GM12878 (cell line): ENCODE measurements around the gene RAC2. TPM values are rescaled to one million over a fixed set of nuclear protein-coding genes. Genes with fewer than 3 reads are reported as not detected.

ENCODE experiments used
- BCLAF1 ChIP-seq: fragments of 450-650 bp; IDR thresholded peaks from 2 replicates; pipeline ENCODE4 v1.6.1; 2017; ENCODE audit warnings: antibody characterized with exemption, mild to moderate bottlenecking, moderate library complexity
- CHD2 ChIP-seq: IDR thresholded peaks from 2 replicates; pipeline ENCODE4 v1.6.1; 2011; ENCODE audit warnings: low read depth, low read length, improper control_type of control experiment, borderline replicate concordance
- CHD4 ChIP-seq: fragments of 200-600 bp; sonication (generic); IDR thresholded peaks from 2 replicates; pipeline ENCODE4 v1.6.1; 2016; ENCODE audit warnings: mild to moderate bottlenecking
- E2F4 ChIP-seq: IDR thresholded peaks from 2 replicates; pipeline ENCODE4 v1.6.1; 2012; ENCODE audit warnings: low read depth, low read length, improper control_type of control experiment
- ELK1 ChIP-seq: IDR thresholded peaks from 2 replicates; pipeline ENCODE4 v1.6.1; 2012; ENCODE audit warnings: low read depth, low read length, improper control_type of control experiment
- ETV6 ChIP-seq, 2 experiments: fragments of 450-650 bp in 1 of 2; IDR thresholded peaks in 1 of 2; conservative IDR thresholded peaks in 1 of 2; 2 replicates each; pipeline ENCODE4 v1.6.1; 2014; ENCODE audit warnings: antibody characterized with exemption in 1 of 2, borderline replicate concordance in 1 of 2, low read depth in 1 of 2, mild to moderate bottlenecking in 1 of 2, moderate library complexity in 1 of 2
- HDAC2 ChIP-seq: fragments of 200-600 bp; sonication (generic); IDR thresholded peaks from 2 replicates; pipeline ENCODE4 v1.6.1; 2017
- IRF4 ChIP-seq: IDR thresholded peaks from 2 replicates; pipeline ENCODE4 v1.6.1; 2011; ENCODE audit warnings: low read depth, low read length
- MAX ChIP-seq: IDR thresholded peaks from 2 replicates; pipeline ENCODE4 v1.6.1; 2012; ENCODE audit warnings: low read depth, low read length, improper control_type of control experiment
- NR2C1 ChIP-seq: fragments of 450-650 bp; IDR thresholded peaks from 2 replicates; pipeline ENCODE4 v1.6.1; 2017; ENCODE audit warnings: antibody characterized with exemption, mild to moderate bottlenecking, moderate library complexity
- PAX8 ChIP-seq: fragments of 450-650 bp; IDR thresholded peaks from 2 replicates; pipeline ENCODE4 v1.6.1; 2017; ENCODE audit warnings: mild to moderate bottlenecking, moderate library complexity
- POLR2AphosphoS2 ChIP-seq: IDR thresholded peaks from 2 replicates; pipeline ENCODE4 v1.6.1; 2011; ENCODE audit warnings: low read depth, mild to moderate bottlenecking, low read length, improper control_type of control experiment, moderate library complexity
- PRDM15 ChIP-seq: fragments of 450-650 bp; formaldehyde crosslinking; IDR thresholded peaks from 2 replicates; pipeline ENCODE4 v1.4.0; 2020; ENCODE audit warnings: mild to moderate bottlenecking, moderate library complexity
- SIN3A ChIP-seq: IDR thresholded peaks from 2 replicates; pipeline ENCODE4 v1.6.1; 2012; ENCODE audit warnings: low read depth, low read length, improper control_type of control experiment
- SMARCA5 ChIP-seq: fragments of 450-650 bp; IDR thresholded peaks from 2 replicates; pipeline ENCODE4 v1.6.1; 2017; ENCODE audit warnings: mild to moderate bottlenecking
- TCF12 ChIP-seq: IDR thresholded peaks from 2 replicates; pipeline ENCODE4 v1.6.1; 2011; ENCODE audit warnings: low read depth, mild to moderate bottlenecking, low read length
- ZBTB33 ChIP-seq: fragments of 450-650 bp; IDR thresholded peaks from 2 replicates; pipeline ENCODE4 v1.6.1; 2017; ENCODE audit warnings: mild to moderate bottlenecking
- ZNF217 ChIP-seq: fragments of 450-650 bp; IDR thresholded peaks from 2 replicates; pipeline ENCODE4 v1.6.1; 2017; ENCODE audit warnings: antibody characterized with exemption, mild to moderate bottlenecking
- ZNF24 ChIP-seq: fragments of 450-650 bp; IDR thresholded peaks from 2 replicates; pipeline ENCODE4 v1.6.1; 2017; ENCODE audit warnings: antibody characterized with exemption, mild to moderate bottlenecking
- ZNF622 ChIP-seq: fragments of 450-650 bp; IDR thresholded peaks from 2 replicates; pipeline ENCODE4 v1.6.1; 2017; ENCODE audit warnings: mild to moderate bottlenecking, inconsistent platforms
- polyA plus RNA-seq, 11 experiments: library from polyadenylated mRNA; depleted of rRNA in 4 of 11; unstranded in 6 of 11; stranded (reverse) in 5 of 11; fragments of >200 nt; fragmentation: Nextera tagmentation in 4 of 11; fragmentation: Illumina TruSeq in 1 of 11; extraction: Ambion mirVana in 4 of 11; extraction: Trizol in 1 of 11; gene quantifications; 1 replicate in 1 of 11; 2 replicates in 10 of 11; pipeline versions ENCODE4 v1.2.1 to v1.2.3, GENCODE V29; 2011 to 2016; ENCODE audit warnings: inconsistent platforms in 2 of 11, missing spikeins in 2 of 11, low read depth in 1 of 11
- total RNA-seq, 4 experiments: library from RNA; depleted of rRNA in 3 of 4; stranded (reverse); fragments of >200 nt in 3 of 4; fragmentation: Illumina TruSeq in 1 of 4; extraction: Trizol in 1 of 4; gene quantifications; 2 replicates each; pipeline versions ENCODE4 v1.2.1 to v1.2.3, GENCODE V29; 2013 to 2021

RAC2 gene
- total and polyA plus RNA-seq, 10 of the 15 experiments (the other 5 are each of a cell fraction or from before 2014, with no cell fraction given), result 102 to 386 (median 304) TPM

GRCh38 chr22:37282385-37282677 lies 38.3 kb upstream of the RAC2 start, which contains the start of gene CYTH4 (continued):
- peak; percentile 65 for TF ChIP-seq MAX
- TF ChIP-seq BCLAF1, result no peak
- no peak for TF ChIP-seq TCF12
- TF ChIP-seq ZNF217, result no peak
- TF ChIP-seq E2F4, result no peak
- no peak for TF ChIP-seq ZNF622
- TF ChIP-seq SIN3A, result peak; percentile 72; the same call in 1 of the 2 replicates
- TF ChIP-seq PRDM15 (CRISPR knock-in tag), result no peak
- no peak for TF ChIP-seq ZBTB33
- no peak for TF ChIP-seq ZNF24
- TF ChIP-seq ELK1, result 0 out of 2 replicates have a peak, but pooled peaks have one; percentile 15
- peak; percentile 58; the same call in 1 of the 2 replicates for TF ChIP-seq POLR2AphosphoS2
- TF ChIP-seq CHD2, result peak; percentile 51; the same call in 1 of the 2 replicates
- TF ChIP-seq NR2C1, result no peak
- TF ChIP-seq SMARCA5, result 0 out of 2 replicates have a peak, but pooled peaks have one; percentile 31
- no peak for TF ChIP-seq CHD4
- TF ChIP-seq ETV6 (conservative IDR thresholded peaks at IDR 0.05 in 1 of 2, IDR thresholded peaks at IDR 0.05 in 1 of 2; ENCODE audit: borderline replicate concordance in 1 of 2, low read depth in 1 of 2), result no peak
- TF ChIP-seq HDAC2, result no peak
- TF ChIP-seq PAX8, result no peak
- TF ChIP-seq IRF4, result no peak
